Measurements from ENCODE around the gene ABR.

DNA sequence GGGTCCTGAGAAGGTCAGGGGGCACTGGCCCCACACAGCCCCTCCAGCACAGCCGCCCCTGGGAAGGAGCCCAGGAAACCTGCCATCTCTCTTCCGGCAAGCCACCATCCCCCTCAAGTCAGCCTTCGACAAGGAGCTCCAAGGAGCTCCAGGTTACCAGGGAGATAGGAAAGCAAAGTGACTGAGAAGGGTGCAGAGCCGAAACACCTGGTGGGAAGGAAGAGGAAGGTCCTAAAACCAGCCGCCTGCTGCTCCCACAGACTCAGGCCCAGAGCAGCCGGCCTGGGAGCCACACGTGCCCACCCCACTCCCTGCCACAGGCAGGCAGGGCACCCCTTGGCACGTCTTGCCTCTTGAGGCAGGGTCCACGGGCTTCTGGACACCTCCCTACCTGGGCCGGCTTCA is 102.2 kb downstream of the ABR start:
- TF ChIP-seq, protein P1, sequence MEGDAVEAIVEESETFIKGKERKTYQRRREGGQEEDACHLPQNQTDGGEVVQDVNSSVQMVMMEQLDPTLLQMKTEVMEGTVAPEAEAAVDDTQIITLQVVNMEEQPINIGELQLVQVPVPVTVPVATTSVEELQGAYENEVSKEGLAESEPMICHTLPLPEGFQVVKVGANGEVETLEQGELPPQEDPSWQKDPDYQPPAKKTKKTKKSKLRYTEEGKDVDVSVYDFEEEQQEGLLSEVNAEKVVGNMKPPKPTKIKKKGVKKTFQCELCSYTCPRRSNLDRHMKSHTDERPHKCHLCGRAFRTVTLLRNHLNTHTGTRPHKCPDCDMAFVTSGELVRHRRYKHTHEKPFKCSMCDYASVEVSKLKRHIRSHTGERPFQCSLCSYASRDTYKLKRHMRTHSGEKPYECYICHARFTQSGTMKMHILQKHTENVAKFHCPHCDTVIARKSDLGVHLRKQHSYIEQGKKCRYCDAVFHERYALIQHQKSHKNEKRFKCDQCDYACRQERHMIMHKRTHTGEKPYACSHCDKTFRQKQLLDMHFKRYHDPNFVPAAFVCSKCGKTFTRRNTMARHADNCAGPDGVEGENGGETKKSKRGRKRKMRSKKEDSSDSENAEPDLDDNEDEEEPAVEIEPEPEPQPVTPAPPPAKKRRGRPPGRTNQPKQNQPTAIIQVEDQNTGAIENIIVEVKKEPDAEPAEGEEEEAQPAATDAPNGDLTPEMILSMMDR (IDR thresholded peaks at IDR 0.05), result no peak
- TF ChIP-seq POLR2A (IDR thresholded peaks at IDR 0.05), result no peak
